IMR-90 (cell line): ENCODE data around the gene FREM3.

Experiments used
- CHD1 ChIP-seq: IDR thresholded peaks from 2 replicates; pipeline ENCODE4 v1.6.1; 2012; ENCODE audit warnings: low read depth, low read length, improper control_type of control experiment
- CTCF ChIP-seq: conservative IDR thresholded peaks from 2 replicates; pipeline ENCODE4 v1.5.1; 2012; ENCODE audit warnings: mild to moderate bottlenecking, low read depth, low read length, improper control_type of control experiment
- ELK1 ChIP-seq: fragments of 150-350 bp; IDR thresholded peaks from 2 replicates; pipeline ENCODE4 v1.6.1; 2016; ENCODE audit warnings: low read depth, mild to moderate bottlenecking, low read length, moderate library complexity, borderline replicate concordance
- MXI1 ChIP-seq: IDR thresholded peaks from 2 replicates; pipeline ENCODE4 v1.6.1; 2012; ENCODE audit warnings: low read depth, mild to moderate bottlenecking, low read length, moderate library complexity, borderline replicate concordance
- POLR2A ChIP-seq: IDR thresholded peaks from 2 replicates; pipeline ENCODE4 v1.6.1; 2012; ENCODE audit warnings: mild to moderate bottlenecking, low read depth, low read length
- RAD21 ChIP-seq: IDR thresholded peaks from 2 replicates; pipeline ENCODE4 v1.6.1; 2012; ENCODE audit warnings: low read length, improper control_type of control experiment

- no peak for TF ChIP-seq CTCF
- TF ChIP-seq POLR2A: no peak
- no peak for TF ChIP-seq RAD21
- no peak for TF ChIP-seq CHD1
- no peak for TF ChIP-seq ELK1
- no peak for TF ChIP-seq MXI1
Observed at GRCh38 chr4:143721317-143721716, 20.8 kb upstream of the FREM3 start.
